ENCODE results near the gene LENG9. TPM values are rescaled to one million over a fixed set of nuclear protein-coding genes. Genes with fewer than 3 reads are reported as not detected.
"Not testable (repeated sequence)": the region's sequence is repeated elsewhere in the genome, so short reads cannot be mapped to it uniquely, and the experiment has no call there.

The LENG9 gene
- total RNA-seq, 2 experiments from 2014 or later = 1.8 to 6.0 TPM

DNA sequence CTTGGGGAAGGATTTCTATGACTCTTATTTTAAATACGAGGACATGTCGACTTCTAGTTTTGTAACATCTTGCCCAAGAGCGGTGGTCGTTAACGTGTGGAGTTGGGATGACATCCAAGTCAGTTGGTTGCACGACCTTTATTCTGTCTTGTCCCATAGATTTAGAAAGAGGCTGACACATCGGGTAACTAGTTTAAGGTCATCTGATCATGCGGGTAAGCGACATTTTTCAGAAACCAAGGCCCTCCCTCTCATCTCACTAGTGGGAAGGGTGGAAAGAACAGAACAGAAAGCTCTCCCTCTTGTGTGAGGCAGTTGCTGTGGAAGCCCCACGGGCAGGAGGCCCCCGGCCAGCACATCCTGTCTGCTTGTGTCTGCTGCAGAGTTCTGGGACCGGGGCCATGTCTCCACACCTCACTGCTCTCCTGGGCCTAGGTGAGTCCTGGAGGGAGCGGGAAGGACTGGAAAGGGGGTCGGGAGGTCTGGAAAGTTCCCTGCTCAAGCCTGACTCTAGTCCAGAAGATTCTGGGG lies 39.0 kb upstream of the LENG9 start, which contains the start of gene LAIR2:
Gene LAIR2, plus strand, starts transcription at position 314 of the 531 bp plus-strand sequence. Its CDS starts 88 bp downstream, at position 402.
- H2AFZ ChIP-seq (ENCODE audit: low read length) = no peak within 1 kb of the TSS
- ChIA-PET POLR2A (no interaction called here), CTCF (ENCODE audit: unreplicated experiment) (no interaction called here)
- no peaks in the 10 kb centered on the region for H3K79me2 ChIP-seq (ENCODE audit: insufficient read depth, low read depth, low read length)
- TF ChIP-seq EZH2phosphoT487 (IDR thresholded peaks at IDR 0.05; ENCODE audit: borderline replicate concordance, low read depth, low read length) = no peak
- TF ChIP-seq, protein P1, sequence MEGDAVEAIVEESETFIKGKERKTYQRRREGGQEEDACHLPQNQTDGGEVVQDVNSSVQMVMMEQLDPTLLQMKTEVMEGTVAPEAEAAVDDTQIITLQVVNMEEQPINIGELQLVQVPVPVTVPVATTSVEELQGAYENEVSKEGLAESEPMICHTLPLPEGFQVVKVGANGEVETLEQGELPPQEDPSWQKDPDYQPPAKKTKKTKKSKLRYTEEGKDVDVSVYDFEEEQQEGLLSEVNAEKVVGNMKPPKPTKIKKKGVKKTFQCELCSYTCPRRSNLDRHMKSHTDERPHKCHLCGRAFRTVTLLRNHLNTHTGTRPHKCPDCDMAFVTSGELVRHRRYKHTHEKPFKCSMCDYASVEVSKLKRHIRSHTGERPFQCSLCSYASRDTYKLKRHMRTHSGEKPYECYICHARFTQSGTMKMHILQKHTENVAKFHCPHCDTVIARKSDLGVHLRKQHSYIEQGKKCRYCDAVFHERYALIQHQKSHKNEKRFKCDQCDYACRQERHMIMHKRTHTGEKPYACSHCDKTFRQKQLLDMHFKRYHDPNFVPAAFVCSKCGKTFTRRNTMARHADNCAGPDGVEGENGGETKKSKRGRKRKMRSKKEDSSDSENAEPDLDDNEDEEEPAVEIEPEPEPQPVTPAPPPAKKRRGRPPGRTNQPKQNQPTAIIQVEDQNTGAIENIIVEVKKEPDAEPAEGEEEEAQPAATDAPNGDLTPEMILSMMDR (conservative IDR thresholded peaks at IDR 0.05; ENCODE audit: low read length) = no peak
- H3K4me2 ChIP-seq (ENCODE audit: low read length) = no peak within 1 kb of the TSS
- H3K36me3 ChIP-seq (ENCODE audit: insufficient read depth, low read length) = no peaks in the 10 kb centered on the region
- H4K20me1 ChIP-seq (ENCODE audit: insufficient read depth, low read length) = no peaks in the 10 kb centered on the region
- no peaks in the 10 kb centered on the region for H3K4me1 ChIP-seq (ENCODE audit: insufficient read depth, low read length, poor library complexity, severe bottlenecking)
- no peak for DNase-seq (ENCODE audit: low spot score)
- no peak within 1 kb of the TSS for H3K4me3 ChIP-seq (ENCODE audit: low read depth, low read length, poor library complexity, severe bottlenecking)
- H3K9me3 ChIP-seq (ENCODE audit: low read length) = no peaks in the 10 kb centered on the region
- no peak within 1 kb of the TSS for H3K27ac ChIP-seq (ENCODE audit: low read depth, low read length, poor library complexity, severe bottlenecking)
- no peaks in the 10 kb centered on the region for H3K9me2 ChIP-seq (ENCODE audit: insufficient read depth, low read length)
- no TSS peak for BruUV-seq (replicated peaks)
- intact Hi-C loops (cut with micrococcal nuclease; ENCODE audit: unreplicated experiment) = no loop called here

GRCh38 chr19:54498451-54498772 lies 34.8 kb upstream of the LENG9 start:
- H3K9me2 ChIP-seq (ENCODE audit: insufficient read depth, low read length); DNase-seq (ENCODE audit: low spot score); H3K4me2 ChIP-seq (ENCODE audit: low read length); H3K36me3 ChIP-seq (ENCODE audit: insufficient read depth, low read length); H3K4me3 ChIP-seq (ENCODE audit: low read depth, low read length, poor library complexity, severe bottlenecking); intact Hi-C loops (cut with micrococcal nuclease; ENCODE audit: unreplicated experiment); POLR2A ChIA-PET; H3K79me2 ChIP-seq (ENCODE audit: insufficient read depth, low read depth, low read length); H3K4me1 ChIP-seq (ENCODE audit: insufficient read depth, low read length, poor library complexity, severe bottlenecking); H3K9me3 ChIP-seq (ENCODE audit: low read length); H4K20me1 ChIP-seq (ENCODE audit: insufficient read depth, low read length); H2AFZ ChIP-seq (ENCODE audit: low read length); H3K27ac ChIP-seq (ENCODE audit: low read depth, low read length, poor library complexity, severe bottlenecking); BruUV-seq (replicated peaks); CTCF ChIA-PET (ENCODE audit: unreplicated experiment): not testable (repeated sequence)

DNA sequence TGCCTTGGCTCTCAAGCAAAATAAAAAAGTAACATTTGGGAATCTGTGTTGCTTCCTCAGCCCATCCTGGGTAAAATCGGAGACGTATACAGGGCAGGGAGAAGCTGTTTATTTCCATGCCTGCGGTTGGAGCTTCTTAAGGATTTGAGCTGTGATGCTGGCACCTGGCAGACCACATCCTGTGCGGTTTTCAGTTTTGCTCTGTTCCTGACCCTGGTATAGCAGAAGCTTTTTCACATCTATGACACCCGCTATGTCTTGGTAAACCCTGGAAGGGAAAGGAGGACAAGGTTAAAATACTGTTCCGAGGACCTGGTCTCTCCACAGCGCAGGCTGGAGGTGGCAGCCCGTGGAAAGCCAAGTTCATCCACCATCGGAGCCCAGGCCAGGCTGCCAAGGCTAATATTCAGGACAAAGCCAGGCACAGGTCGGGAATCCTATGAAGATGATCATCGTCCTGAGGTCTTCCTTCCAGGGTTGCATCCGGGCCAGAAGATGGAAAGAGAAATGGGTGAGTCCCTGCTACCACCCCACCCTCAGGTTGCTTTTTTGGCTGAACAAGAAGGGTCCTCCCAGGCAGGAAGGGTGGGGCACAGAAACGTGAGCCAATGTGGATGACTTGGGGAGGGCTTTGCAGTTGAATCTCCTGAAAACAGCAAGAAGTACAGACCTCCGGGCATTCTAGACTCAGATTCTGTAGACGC lies 34.3 kb upstream of the LENG9 start:
- H2AFZ ChIP-seq (ENCODE audit: low read length); POLR2A ChIA-PET; H3K27ac ChIP-seq (ENCODE audit: low read depth, low read length, poor library complexity, severe bottlenecking); BruUV-seq (replicated peaks); H3K9me3 ChIP-seq (ENCODE audit: low read length); CTCF ChIA-PET (ENCODE audit: unreplicated experiment); H3K79me2 ChIP-seq (ENCODE audit: insufficient read depth, low read depth, low read length); intact Hi-C loops (cut with micrococcal nuclease; ENCODE audit: unreplicated experiment); H3K36me3 ChIP-seq (ENCODE audit: insufficient read depth, low read length); H4K20me1 ChIP-seq (ENCODE audit: insufficient read depth, low read length); H3K4me1 ChIP-seq (ENCODE audit: insufficient read depth, low read length, poor library complexity, severe bottlenecking); H3K4me2 ChIP-seq (ENCODE audit: low read length); H3K4me3 ChIP-seq (ENCODE audit: low read depth, low read length, poor library complexity, severe bottlenecking); H3K9me2 ChIP-seq (ENCODE audit: insufficient read depth, low read length): not testable (repeated sequence)
- DNase-seq (ENCODE audit: low spot score) = peak; percentile 9

DNA sequence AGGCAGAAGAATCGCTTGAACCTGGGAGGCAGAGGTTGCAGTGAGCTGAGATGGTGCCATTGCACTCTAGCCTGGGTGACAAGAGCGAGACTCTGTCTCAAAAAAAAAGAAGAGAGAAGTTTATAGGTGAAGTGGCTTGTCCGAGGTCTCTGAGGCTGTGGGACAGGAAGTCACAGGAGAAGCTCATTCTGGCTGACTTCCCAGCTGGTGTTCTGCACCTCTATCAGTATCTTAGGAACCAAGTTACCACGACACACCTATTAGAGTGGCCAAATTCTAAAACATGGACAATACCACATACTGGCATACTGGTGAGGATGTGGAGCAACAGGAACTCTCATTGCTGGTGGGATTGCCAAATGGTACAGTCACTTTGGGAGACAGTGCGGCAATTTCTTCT lies 31.7 kb upstream of the LENG9 start:
- H3K9me3 ChIP-seq (ENCODE audit: low read length); H2AFZ ChIP-seq (ENCODE audit: low read length); CTCF ChIA-PET (ENCODE audit: unreplicated experiment); DNase-seq (ENCODE audit: low spot score); BruUV-seq (replicated peaks); intact Hi-C loops (cut with micrococcal nuclease; ENCODE audit: unreplicated experiment); H3K4me2 ChIP-seq (ENCODE audit: low read length); POLR2A ChIA-PET; H3K36me3 ChIP-seq (ENCODE audit: insufficient read depth, low read length); H3K4me1 ChIP-seq (ENCODE audit: insufficient read depth, low read length, poor library complexity, severe bottlenecking); H3K79me2 ChIP-seq (ENCODE audit: insufficient read depth, low read depth, low read length); H3K4me3 ChIP-seq (ENCODE audit: low read depth, low read length, poor library complexity, severe bottlenecking); H3K27ac ChIP-seq (ENCODE audit: low read depth, low read length, poor library complexity, severe bottlenecking); H4K20me1 ChIP-seq (ENCODE audit: insufficient read depth, low read length); H3K9me2 ChIP-seq (ENCODE audit: insufficient read depth, low read length): not testable (repeated sequence)
